Activated CD8-positive, alpha-beta memory T cell treated with anti-CD3 and anti-CD28 coated beads for 24 hours (primary cell): Measurements from ENCODE around the gene LACRT.

Experiments used
- DNase-seq: peaks from one replicate; pipeline ENCODE4 v3.0.0-alpha.2; 2020

The LACRT gene

DNA sequence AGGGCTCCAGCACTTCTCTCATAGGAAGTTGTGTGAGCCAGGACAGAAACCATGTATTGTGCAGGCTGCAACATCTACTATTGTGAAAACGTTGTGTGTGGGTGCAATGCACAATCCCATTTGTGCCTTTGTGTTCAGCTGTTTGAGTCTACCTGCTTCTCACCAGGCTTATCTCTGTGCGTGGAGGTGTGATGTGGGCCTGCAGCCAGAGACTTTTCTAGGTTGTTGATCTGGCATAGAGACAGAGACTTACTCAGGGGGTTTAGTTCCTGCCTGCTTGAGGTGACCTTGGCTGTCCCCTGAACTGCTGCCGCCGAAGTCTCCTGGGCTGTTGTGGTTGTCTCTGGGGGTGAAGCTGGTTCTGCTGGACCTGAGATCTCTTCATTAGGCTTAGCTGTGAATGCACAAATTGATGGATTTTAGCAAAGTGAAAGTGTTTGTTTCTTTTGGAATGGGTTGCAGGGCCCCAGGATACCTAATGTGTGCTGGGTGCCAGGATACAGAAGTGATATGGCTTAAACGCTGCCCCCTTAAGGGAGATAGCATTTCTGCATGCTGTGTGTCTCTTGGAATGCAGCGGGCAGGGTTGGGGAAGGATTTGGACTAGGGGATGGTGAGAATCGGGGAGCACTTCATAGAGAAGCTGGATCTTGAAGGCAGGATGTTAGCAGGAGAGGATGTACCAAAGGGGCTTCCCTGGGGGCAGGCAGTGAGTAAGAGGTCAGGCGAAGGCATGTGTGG, 2.5 kb downstream of the LACRT start:
- peak; percentile 33 for DNase-seq

DNA sequence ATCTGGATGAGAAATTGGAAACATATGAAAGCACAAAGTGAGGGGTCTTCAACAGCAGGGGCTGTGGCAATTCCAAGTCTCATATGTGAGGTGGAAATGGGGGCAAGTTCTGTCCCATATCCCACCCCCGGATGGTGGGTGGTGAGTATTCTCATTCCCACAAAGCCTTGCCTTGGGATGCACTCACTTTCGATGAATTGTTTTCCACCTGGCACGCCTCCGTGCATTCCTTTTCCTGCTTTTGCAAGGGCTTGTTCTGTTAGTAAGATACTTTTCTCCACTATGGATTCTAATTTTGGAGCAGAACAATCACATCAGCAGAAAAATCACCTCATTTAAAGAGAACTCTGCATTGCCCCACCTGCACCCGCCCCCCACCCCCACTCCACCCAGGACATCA, 3.1 kb downstream of the LACRT start:
- DNase-seq = no peak

DNA sequence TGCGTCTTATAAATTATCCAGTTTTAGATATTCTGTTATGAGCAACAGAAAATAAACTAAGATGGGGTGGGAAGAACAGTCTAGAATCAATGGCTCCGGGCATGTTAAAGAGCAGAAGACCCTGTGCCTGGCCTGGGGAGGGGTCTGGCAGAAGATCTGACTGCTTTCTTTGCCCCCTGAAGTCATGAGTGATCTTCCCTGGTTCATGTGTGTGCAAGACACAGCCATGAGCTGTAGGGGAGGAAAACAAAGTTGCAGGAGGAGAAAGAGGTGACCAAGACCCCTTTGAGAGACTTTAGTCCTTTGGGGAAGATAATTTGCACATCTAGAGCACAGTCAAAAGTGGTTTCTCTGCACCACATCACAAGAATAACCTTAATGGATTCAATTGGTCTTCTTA, 4.8 kb downstream of the LACRT start:
- no peak for DNase-seq

- DNase-seq = no peak
Observed at GRCh38 chr12:54628186-54628846, 6.4 kb downstream of the LACRT start.

DNA sequence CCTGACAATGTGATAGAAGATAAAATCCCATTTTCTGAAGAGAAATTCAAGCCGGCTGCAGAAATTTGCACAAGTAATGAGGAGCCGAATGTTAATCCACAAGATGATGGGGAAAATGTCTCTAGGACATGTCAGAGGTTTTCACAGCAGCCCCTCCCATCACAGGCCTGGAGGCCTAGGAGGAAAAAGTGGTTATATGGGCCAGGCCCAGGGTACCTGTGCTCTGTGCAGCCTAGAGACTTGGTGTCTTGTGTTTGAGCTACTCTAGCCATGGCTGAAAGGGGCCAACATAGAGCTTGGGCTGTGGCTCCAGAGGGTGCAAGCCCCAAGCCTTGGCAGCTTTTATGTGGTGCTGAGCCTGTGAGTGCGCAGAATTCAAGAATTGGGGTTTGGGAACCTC, 7.4 kb downstream of the LACRT start:
- peak; percentile 17 for DNase-seq

GRCh38 chr12:54625598-54625997, 9.1 kb downstream of the LACRT start:
- no peak for DNase-seq

DNA sequence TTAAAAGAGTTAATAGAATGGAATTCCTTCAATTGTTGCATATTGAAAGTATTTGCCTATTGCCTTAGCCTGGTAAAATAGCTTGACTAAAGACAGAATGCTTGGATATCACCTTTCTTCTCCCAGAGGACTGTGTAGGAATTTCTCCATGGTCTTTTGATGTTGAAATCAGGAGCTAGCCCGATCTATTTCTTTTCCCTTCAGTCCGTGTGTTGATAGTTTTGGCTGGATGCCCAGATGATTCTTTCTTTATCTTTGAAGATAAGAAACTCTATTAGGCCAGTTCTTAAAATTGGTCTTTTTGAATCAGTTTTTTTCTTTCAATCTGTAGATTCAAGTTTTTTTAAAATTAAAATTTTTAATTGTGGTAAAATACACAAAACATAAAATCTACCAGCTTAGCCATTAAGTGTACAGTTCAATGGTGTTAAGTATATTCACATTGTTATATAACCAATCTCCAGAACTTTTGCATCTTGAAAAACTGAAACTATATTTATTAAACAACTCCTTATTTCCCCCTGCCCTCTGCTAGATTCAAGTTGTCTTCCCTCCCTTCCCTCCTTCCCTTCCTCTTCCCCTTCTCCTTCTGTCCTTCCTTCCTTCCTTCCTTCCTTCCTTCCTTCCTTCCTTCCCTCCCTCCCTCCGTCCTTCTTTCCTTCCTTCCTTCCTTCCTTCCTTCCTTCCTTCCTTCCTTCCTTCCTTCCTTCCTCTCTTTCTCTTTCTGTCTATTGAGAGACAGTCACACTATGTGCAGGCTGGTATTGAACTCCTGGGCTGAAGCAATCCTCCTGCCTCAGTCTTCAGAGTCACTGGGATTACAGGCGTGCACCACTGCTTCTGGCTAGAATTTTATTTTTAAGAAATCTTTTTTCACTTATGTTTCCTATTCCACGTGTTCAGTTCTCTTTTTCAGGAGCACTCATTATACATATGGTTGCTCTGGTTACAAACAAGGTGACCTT, 10.1 kb downstream of the LACRT start:
- DNase-seq = no peak

DNA sequence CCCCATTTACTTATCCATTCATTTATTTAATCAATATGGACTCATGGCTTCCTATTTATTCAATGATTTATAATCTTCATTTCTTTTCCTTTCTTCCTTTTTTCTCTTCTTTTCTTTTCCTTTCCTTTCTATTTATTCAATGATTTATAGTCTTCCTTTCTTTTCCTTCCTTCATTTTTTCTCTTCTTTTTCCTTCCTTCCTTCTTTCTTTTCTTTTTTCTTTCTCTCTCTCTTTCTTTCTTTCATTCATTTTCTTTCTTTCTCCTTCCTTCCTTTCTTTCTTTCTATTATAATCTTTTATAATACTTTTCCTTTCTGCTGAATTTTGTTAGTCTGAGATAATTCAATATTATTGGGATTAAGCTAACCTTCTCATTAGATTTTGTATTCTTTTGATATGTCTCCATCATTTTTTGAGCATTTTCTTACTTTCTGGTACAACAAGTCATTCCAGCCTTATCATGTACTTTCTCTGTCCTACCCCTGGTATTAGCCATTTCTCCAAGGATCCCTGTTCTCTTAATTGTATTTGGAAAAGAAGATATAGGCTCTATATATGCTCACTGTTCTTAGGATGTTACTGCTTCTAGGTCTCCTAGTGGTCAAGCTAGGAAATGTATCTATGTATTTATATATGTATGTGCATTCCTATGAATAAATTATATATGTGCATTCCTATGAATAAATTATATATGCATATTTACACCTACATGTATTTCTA, 12.1 kb downstream of the LACRT start:
- no peak for DNase-seq

DNA sequence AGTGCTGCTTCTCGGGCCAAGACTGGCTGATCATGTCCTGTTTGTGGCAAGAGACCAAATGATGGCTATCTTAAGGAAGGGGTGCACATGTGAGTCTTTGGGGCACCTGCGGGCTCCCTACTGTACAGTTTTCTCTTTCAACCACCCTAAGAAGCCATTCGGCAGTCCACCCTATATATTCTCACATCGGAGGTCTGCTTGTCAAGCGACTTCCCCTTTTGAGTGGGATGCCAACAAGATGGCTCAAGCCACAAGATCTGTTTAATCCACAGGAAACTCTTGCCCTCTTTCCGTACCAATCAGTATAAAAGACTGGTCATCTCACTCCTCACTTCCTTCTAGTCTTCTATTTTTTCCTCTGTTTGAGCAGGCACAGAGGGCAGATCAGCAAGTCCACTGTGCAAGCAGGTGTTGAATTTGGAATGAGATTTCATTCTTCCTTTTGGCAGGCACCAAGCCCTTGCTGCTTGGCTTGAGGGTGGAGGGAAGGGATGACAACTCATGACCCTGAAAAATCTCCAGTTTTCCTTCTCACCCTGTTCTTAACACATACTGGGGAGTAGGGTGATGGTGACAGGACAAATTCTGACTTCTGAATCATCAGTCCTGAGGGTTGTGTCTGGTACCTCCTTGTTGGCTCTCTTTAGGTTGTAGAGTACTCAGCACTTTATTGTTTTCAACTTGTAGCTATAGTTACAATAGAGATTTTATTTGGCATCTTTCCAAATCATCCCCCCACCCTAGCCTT, 17.6 kb downstream of the LACRT start:
- DNase-seq = peak; percentile 33

GRCh38 chr12:54612225-54612750, 22.4 kb downstream of the LACRT start:
- DNase-seq = no peak

GRCh38 chr12:54611715-54612149, 23.0 kb downstream of the LACRT start:
- DNase-seq = no peak

GRCh38 chr12:54608769-54609168, 25.9 kb downstream of the LACRT start:
- DNase-seq = no peak

DNA sequence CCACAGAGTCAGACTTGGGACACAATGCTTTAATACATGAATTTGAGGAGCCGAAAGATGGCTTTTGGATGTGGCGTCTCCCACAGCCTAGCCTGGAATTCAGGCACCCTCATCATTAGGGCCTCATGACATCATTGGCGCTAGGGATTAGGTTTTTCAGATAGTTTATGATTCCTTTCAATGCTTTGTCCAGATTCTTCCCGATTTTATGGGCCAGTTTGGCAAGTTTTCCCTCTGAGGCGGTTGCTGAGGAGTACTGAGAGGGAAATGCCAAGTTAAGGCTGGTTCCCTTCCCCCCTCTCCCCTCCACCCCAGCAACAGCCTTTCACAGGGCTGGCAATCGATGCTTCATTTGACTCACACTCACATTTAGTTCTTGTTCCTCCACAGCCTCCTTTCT, 26.5 kb downstream of the LACRT start:
- no peak for DNase-seq

- no peak for DNase-seq
Observed at GRCh38 chr12:54606556-54606955, 28.1 kb downstream of the LACRT start.

DNA sequence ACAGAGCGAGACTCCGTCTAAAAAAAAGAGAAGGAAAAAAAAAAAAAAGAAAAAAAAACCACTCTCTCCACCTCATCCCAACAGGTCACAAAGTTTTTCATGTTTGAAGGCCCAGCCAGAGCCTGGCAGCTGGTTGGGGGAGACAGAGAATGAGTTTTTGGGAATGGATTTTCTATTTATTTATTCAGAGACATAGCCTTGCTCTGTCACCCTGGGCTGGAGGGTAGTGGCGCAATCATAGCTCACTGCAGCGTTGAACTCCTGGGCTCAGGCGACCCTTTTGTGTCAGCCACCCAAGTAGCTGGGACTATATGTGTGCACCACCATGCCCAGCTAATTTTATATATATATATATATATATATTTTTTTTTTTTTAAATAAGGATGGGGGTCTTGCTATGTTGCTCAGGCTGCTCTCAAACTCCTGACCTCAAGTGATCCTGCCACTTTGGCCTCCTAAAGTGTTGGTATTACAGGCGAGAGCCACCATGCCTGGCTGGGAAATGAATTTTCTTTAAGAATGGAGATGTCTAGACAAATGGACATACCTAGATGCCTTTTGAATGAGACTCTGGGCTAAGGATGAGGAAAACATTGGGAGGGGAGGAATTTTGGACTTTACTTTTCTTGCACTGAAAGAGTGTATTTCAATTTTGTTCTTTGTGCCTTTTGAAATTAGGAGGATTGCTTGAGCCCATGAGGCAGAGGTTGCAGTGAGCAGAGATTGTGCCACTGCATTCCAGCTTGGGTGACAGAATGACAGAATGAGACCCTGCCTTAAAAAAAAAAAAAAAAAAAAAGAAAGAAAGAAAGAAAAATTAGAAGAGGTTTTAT, 29.3 kb downstream of the LACRT start:
- no peak for DNase-seq

GRCh38 chr12:54604436-54604835, 30.3 kb downstream of the LACRT start:
- DNase-seq = no peak

- no peak for DNase-seq
Observed at GRCh38 chr12:54603872-54604271, 30.8 kb downstream of the LACRT start.

DNA sequence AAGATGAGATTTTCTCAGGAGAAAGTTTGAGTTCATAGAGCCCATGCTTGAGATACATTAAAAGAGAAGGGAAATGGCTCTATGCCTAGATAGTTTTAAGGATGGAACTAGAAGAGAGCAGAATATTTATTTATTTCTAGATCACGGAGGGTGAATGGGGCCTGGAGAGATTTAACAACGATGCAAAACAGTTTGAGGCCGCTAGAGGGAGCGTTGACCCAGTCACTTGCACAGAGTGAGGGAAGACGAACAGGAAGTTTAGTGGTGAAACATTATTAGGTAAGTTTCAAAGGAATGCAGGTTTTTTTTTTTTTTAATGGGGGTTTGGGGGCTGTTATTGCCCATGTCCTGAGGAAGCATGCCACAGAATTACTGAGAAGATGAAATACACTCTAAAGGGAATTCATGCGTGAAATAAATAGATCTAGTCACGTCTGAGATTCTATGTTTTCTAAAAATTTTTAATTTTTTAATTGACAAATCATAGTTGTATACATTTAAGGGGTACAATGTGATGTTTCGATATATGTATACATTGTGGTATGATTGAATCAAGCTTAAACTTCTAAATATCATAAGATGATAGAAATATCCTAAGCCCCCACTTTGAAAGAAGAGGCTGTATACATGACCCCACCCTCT, 31.4 kb downstream of the LACRT start:
- peak; percentile 81 for DNase-seq

- DNase-seq = no peak
Observed at GRCh38 chr12:54602661-54603060, 32.0 kb downstream of the LACRT start.

- DNase-seq = no peak
Observed at GRCh38 chr12:54601841-54602240, 32.9 kb downstream of the LACRT start.
